HG03575 (cell line): Measurements from ENCODE around the gene HSPB6.
"Not testable (repeated sequence)": the region's sequence is repeated elsewhere in the genome, so short reads cannot be mapped to it uniquely, and the experiment has no call there.

Source experiments
- ATAC-seq: cut with Tn5 transposase; IDR thresholded peaks from one replicate; pipeline ENCODE4 v1.9.1; 2021; ENCODE audit not compliant: unreplicated experiment, insufficient number of reproducible peaks, low FRiP score; ENCODE audit errors: extremely low read depth

Gene HSPB6

GRCh38 chr19:35756377-35757230, at the start of gene HSPB6:
TSS of gene HSPB6 (minus strand) at chr19:35757029. CDS start at chr19:35757008, 21 bp downstream.
- no peak for ATAC-seq

GRCh38 chr19:35806597-35806996, 49.8 kb upstream of the HSPB6 start:
- no peak for ATAC-seq

DNA sequence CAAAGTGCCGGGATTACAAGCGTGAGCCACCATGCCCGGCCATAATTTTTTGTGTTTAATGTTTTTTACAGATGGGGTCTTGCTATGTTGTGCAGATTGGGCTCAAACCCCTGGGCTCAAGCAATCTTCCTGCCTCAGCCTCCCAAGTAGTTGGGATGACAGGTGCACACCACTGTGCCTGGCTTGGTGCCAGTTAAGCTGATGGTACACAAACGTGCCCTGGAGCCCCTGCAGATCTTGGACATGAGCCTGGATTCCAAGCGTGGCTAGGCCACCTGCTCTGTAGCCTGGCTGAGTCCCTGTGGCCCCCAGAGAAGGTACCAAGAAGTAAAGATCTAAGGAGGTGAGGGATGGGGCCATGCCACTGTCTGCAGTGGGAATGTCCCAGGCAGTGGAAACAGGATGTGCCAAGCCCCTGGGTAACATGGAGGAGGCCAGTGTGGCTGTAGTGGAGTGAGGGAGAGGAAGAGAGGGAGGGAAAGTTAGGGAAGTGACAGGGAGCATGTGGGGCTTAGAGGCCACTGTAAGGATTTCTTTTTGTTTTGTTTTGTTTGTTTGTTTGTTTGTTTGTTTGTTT, 48.8 kb upstream of the HSPB6 start:
- no peak for ATAC-seq

- no peak for ATAC-seq
Observed at GRCh38 chr19:35801828-35802227, 45.0 kb upstream of the HSPB6 start.

GRCh38 chr19:35797663-35798062, 40.8 kb upstream of the HSPB6 start:
- no peak for ATAC-seq

GRCh38 chr19:35796645-35797542, 40.1 kb upstream of the HSPB6 start:
- ATAC-seq, result no peak

DNA sequence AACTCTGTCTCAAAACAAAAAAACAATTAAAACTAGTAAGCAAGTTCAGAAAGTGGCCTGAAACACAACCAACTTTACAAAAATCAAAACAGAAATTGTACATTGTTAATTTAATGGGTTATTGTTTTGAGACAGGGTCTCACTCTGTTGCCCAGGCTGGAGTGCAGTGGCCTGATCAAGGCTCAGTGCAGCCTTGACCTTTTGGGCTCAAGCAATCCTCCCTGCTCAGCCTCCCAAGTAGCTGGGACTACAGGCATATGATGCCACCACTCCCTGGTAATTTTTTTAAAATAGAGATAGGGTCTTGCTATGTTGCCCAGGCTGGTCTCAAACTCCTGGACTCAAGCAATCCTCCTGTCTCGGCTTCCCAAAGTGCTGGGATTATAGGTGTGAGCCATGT, 38.7 kb upstream of the HSPB6 start:
- not testable (repeated sequence) for ATAC-seq

- no peak for ATAC-seq
Observed at GRCh38 chr19:35793381-35794165, 36.7 kb upstream of the HSPB6 start.

DNA sequence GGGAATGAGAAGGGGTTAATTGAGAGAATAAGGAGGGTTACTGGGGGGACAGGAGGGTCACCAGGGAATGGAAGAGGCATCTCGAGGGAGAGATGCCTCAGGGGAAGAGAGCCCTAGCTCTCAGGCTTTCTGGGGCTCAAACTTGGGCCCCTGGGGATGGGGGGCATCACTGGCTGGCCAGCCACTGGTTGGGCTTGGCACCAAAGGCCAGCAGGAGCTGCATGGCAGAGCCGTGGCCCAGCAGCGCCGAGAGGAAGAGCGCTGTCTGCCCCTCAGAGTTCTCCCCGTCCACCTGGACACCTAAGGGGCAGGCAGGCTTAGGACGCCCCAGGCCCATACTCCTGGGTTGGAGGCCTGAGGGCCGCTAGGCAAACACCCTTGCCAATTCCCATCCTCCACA, 36.1 kb upstream of the HSPB6 start:
- no peak for ATAC-seq

DNA sequence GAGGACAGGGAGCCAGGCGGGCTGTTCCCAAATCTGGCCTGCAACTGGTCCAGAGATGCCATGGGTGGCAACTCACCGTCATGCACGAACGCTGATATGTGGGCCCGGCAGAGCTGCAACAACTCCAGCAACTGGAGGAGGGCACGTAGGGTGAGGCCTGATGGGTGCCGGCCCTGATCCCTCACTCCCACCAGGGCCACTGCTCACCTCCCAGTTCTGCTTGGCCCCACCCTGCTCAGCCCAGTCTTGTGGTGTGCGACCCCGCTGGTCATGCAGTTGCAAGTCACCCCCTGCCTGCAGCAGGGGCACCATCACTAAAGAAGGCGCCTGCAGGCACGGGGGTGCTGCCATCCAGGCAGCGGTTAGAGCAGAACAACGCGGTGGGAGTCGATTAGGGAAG, 35.5 kb upstream of the HSPB6 start:
- no peak for ATAC-seq

GRCh38 chr19:35791814-35792279, 35.0 kb upstream of the HSPB6 start:
- ATAC-seq, result no peak

DNA sequence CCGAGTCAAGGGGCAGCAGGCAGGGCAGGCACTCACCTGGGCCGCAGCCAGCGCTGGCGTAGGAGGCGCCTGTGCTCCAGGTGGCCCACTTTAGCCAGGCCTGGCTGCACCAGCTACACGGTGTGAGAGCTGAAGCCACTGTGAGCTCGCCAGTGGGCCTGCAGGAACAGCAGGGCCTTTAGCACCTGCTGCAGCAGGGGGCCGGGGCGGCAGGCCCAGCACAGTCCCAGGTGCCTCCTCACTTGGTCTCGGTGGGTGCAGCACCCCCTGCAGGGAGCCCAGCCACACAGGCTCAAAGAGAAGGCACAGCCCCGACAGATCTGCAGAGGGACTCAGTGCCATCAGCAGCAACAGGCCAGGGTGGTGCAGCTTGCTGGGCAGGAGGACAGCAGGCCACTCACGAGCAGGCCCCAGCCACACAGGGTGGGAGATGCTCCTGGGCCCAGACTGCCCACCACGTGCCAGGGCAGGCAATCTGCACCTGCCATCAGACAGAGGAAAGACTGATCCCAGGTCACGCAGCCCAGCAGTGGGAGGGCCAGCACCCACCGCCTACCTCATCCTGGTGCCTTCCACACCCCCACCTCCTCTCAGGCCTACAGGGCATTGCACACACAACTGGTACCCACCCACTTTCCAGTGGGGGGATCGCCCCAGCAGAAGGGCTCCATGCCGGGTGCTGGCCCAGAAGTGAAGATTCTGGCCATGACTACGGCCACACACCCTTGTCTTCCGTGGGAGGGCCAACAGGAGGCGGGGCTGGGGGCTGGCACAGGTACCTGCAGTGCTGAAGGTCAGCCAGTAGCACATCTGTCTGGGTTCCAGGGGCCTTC, 34.4 kb upstream of the HSPB6 start:
- ATAC-seq, result no peak

GRCh38 chr19:35789978-35790944, 33.4 kb upstream of the HSPB6 start:
- no peak for ATAC-seq

- no peak for ATAC-seq
Observed at GRCh38 chr19:35789195-35789977, 32.6 kb upstream of the HSPB6 start.

DNA sequence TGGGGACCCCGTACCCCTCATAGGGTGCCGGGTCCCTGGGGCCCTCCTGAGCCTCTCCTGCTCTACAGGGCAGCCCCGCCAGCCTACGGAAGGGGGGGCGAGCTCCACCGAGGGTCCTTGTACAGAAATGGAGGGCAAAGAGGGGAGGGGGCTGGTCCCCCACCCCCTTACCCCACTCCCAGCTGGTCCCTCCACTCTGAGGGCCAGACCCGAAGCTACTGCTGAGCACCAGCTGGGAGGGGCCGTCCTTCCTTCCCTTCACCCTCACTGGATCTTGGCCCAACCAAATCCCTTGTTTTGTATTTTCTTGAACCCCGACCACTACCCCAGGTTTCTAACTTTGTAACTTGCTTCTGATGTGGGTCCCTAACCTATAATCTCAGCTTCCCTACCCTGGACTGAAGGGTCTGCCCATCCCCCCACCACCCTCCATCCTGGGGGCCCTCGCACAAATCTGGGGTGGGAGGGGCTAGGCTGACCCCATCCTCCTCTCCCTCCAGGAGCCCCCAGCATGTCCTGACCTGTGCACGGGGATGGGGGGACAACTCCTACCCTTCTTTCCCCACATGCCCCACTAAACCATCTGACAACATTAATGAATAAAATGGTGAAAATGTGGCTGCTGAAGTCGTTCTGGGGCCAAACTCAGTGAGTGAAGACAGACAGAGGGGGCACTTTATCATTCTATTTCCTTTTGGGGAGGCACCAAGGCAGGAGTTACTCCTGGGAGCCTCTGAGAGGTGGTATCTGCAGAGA, 31.6 kb upstream of the HSPB6 start:
- ATAC-seq, result no peak
